ENCODE data around the gene RCN2.

GRCh38 chr15:76976141-76976540 lies 44.6 kb downstream of the RCN2 start:
- TF ChIP-seq CTCF (IDR thresholded peaks at IDR 0.05) (no peak), POLR2A (IDR thresholded peaks at IDR 0.05) (no peak)

Measured in esophagus squamous epithelium (tissue), 4 donors.